Liver (tissue), 9 donors: Measurements from ENCODE around the gene CSTPP1. TPM values are rescaled to one million over a fixed set of nuclear protein-coding genes. Genes with fewer than 3 reads are reported as not detected.

Experiments
- DNase-seq: peaks from one replicate; pipeline ENCODE4 v3.0.0-alpha.2; 2017; ENCODE audit warnings: low spot score
- H3K27ac ChIP-seq, 2 donors: one replicate each; pipeline ENCODE4 v1.7.0; 2013; ENCODE audit warnings: inconsistent platforms in 2 of 2, low read length in 2 of 2, control low read depth in 1 of 2, low read depth in 1 of 2, mild to moderate bottlenecking in 1 of 2
- H3K27me3 ChIP-seq, 4 donors: one replicate each; pipeline versions ENCODE4 v1.6.1 to v1.7.0; 2013; ENCODE audit warnings: low read length in 3 of 4, inconsistent platforms in 1 of 4, mild to moderate bottlenecking in 1 of 4, moderate library complexity in 1 of 4; ENCODE audit not compliant: control insufficient read depth in 4 of 4, insufficient read depth in 4 of 4
- H3K36me3 ChIP-seq, 4 donors: one replicate each; pipeline versions ENCODE4 v1.6.1 to v1.7.0; 2013; ENCODE audit warnings: low read length in 3 of 4, mild to moderate bottlenecking in 3 of 4, low read depth in 1 of 4, moderate library complexity in 1 of 4; ENCODE audit not compliant: control insufficient read depth in 4 of 4, insufficient read depth in 3 of 4
- H3K4me1 ChIP-seq, 4 donors: one replicate each; pipeline versions ENCODE4 v1.6.1 to v1.7.0; 2013; ENCODE audit warnings: low read length in 3 of 4, mild to moderate bottlenecking in 3 of 4, moderate library complexity in 1 of 4; ENCODE audit not compliant: control insufficient read depth in 4 of 4, insufficient read depth in 4 of 4
- H3K4me3 ChIP-seq, 3 donors: one replicate each; pipeline versions ENCODE4 v1.6.1 to v1.7.0; 2013; ENCODE audit warnings: low read length in 3 of 3, control low read depth in 1 of 3, low read depth in 1 of 3, mild to moderate bottlenecking in 1 of 3
- H3K9ac ChIP-seq, 2 donors: one replicate each; pipeline ENCODE4 v1.7.0; 2013; ENCODE audit warnings: low read length in 2 of 2, mild to moderate bottlenecking in 2 of 2, moderate library complexity in 2 of 2, control low read depth in 1 of 2, low read depth in 1 of 2
- H3K9me3 ChIP-seq, 4 donors: one replicate each; pipeline versions ENCODE4 v1.6.1 to v1.7.0; 2013; ENCODE audit warnings: low read length in 3 of 4; ENCODE audit not compliant: control insufficient read depth in 4 of 4
- ATF3 ChIP-seq: IDR thresholded peaks from 2 replicates; pipeline ENCODE4 v1.6.1; 2016; ENCODE audit warnings: antibody characterized with exemption
- CTCF ChIP-seq: fragments of 150-350 bp; IDR thresholded peaks from 2 replicates; pipeline ENCODE4 v1.5.1; 2017; ENCODE audit warnings: improper control_type of control experiment, low read depth, low read length; ENCODE audit not compliant: missing input control
- EGR1 ChIP-seq, 2 donors: IDR thresholded peaks; 2 replicates each; pipeline ENCODE4 v1.6.1; 2016 to 2018; ENCODE audit warnings: antibody characterized with exemption in 2 of 2, low read depth in 2 of 2
- FOXA1 ChIP-seq: IDR thresholded peaks from 2 replicates; pipeline ENCODE4 v1.6.1; 2016; ENCODE audit warnings: antibody characterized with exemption
- FOXA2 ChIP-seq: IDR thresholded peaks from 2 replicates; pipeline ENCODE4 v1.6.1; 2016; ENCODE audit warnings: antibody characterized with exemption
- GABPA ChIP-seq, 2 donors: IDR thresholded peaks in 1 of 2; conservative IDR thresholded peaks in 1 of 2; 2 replicates each; pipeline ENCODE4 v1.6.1; 2016; ENCODE audit warnings: antibody characterized with exemption in 2 of 2, mild to moderate bottlenecking in 1 of 2, moderate library complexity in 1 of 2
- HNF4A ChIP-seq, 2 donors: conservative IDR thresholded peaks; 2 replicates each; pipeline ENCODE4 v1.6.1; 2016; ENCODE audit warnings: antibody characterized with exemption in 2 of 2, mild to moderate bottlenecking in 2 of 2
- HNF4G ChIP-seq: IDR thresholded peaks from 2 replicates; pipeline ENCODE4 v1.6.1; 2016; ENCODE audit warnings: antibody characterized with exemption
- JUND ChIP-seq, 2 donors: IDR thresholded peaks; 2 replicates each; pipeline ENCODE4 v1.6.1; 2016; ENCODE audit warnings: antibody characterized with exemption in 2 of 2
- MAX ChIP-seq: IDR thresholded peaks from 2 replicates; pipeline ENCODE4 v1.6.1; 2016; ENCODE audit warnings: antibody characterized with exemption
- NR2F2 ChIP-seq: IDR thresholded peaks from 2 replicates; pipeline ENCODE4 v1.6.1; 2016; ENCODE audit warnings: antibody characterized with exemption
- RAD21 ChIP-seq, 2 donors: IDR thresholded peaks; 2 replicates each; pipeline ENCODE4 v1.6.1; 2016; ENCODE audit warnings: antibody characterized with exemption in 2 of 2, mild to moderate bottlenecking in 2 of 2
- REST ChIP-seq: IDR thresholded peaks from 2 replicates; pipeline ENCODE4 v1.6.1; 2016; ENCODE audit warnings: antibody characterized with exemption, mild to moderate bottlenecking
- RXRA ChIP-seq, 2 donors: IDR thresholded peaks; 2 replicates each; pipeline ENCODE4 v1.6.1; 2017 to 2018; ENCODE audit warnings: antibody characterized with exemption in 2 of 2, mild to moderate bottlenecking in 1 of 2
- SP1 ChIP-seq: IDR thresholded peaks from 2 replicates; pipeline ENCODE4 v1.6.1; 2018; ENCODE audit warnings: antibody characterized with exemption, mild to moderate bottlenecking
- TAF1 ChIP-seq: conservative IDR thresholded peaks from 2 replicates; pipeline ENCODE4 v1.6.1; 2016; ENCODE audit warnings: antibody characterized with exemption, mild to moderate bottlenecking
- YY1 ChIP-seq: IDR thresholded peaks from 2 replicates; pipeline ENCODE4 v1.6.1; 2016; ENCODE audit warnings: antibody characterized with exemption, mild to moderate bottlenecking
- WGBS: extraction: QIAGEN DNeasy Blood & Tissue Kit; methylation state at CpG from one replicate; pipeline ENCODE4 v1.1.7; 2013; 5-methylcytosine and 5-hydroxymethylcytosine counted together
- polyA plus RNA-seq, 2 donors: library from polyadenylated mRNA; stranded (reverse) in 1 of 2; unstranded in 1 of 2; fragments of 200-250 nt in 1 of 2; fragments of >200 nt in 1 of 2; fragmentation: Nextera tagmentation in 1 of 2; extraction: Ambion mirVana in 1 of 2; gene quantifications; one replicate each; pipeline versions ENCODE4 v1.2.1 to v1.2.3, GENCODE V29; 2013 to 2015
- total RNA-seq, 2 donors: library from RNA; depleted of rRNA; stranded (reverse); fragments of >200 nt; gene quantifications; one replicate each; pipeline ENCODE4 v1.2.3, GENCODE V29; 2014
- donor health status: healthy.
- donor health status: healthy.
- donor health status: healthy.
- donor health status: healthy.
- donor health status: healthy.

The CSTPP1 gene
- total and polyA plus RNA-seq, 4 donors = 5.4 to 6.6 (median 5.7) TPM

GRCh38 chr11:47061429-47062178, 125.0 kb downstream of the CSTPP1 start:
- no peaks in the 10 kb centered on the region for H3K27me3 ChIP-seq
- peaks cover 0 to 2% (median 0%) of the 10 kb centered on the region in 4 donors for H3K36me3 ChIP-seq
- no peaks in the 10 kb centered on the region for H3K4me1 ChIP-seq
- no peak overlapping the region for H3K9ac ChIP-seq
- H3K27ac ChIP-seq = no peak overlapping the region
- TF ChIP-seq RXRA (IDR thresholded peaks at IDR 0.05) (no peak), TAF1 (no peak), FOXA2 (no peak), NR2F2 (no peak), GABPA (IDR thresholded peaks at IDR 0.05 in 1 of 2, conservative IDR thresholded peaks at IDR 0.05 in 1 of 2) (no peak), FOXA1 (no peak), MAX (no peak), JUND (IDR thresholded peaks at IDR 0.05) (no peak), HNF4G (no peak), REST (no peak), HNF4A (conservative IDR thresholded peaks at IDR 0.05) (no peak), EGR1 (IDR thresholded peaks at IDR 0.05; ENCODE audit: low read depth in 2 of 2) (no peak), CTCF (no peak), SP1 (no peak), YY1 (no peak), RAD21 (IDR thresholded peaks at IDR 0.05) (no peak), ATF3 (no peak)
- DNase-seq = no peak
- H3K4me3 ChIP-seq = no peak overlapping the region
- peaks cover 0 to 2% (median 0%) of the 10 kb centered on the region in 4 donors for H3K9me3 ChIP-seq
- WGBS = 92% methylated on average over 3 of the region's 3 CpGs

GRCh38 chr11:47062736-47063135, 126.2 kb downstream of the CSTPP1 start:
- TF ChIP-seq NR2F2 (no peak), SP1 (no peak), FOXA1 (no peak), JUND (IDR thresholded peaks at IDR 0.05) (no peak), HNF4G (no peak)
- Histone ChIP-seq H3K4me1 (no peaks in the 10 kb centered on the region), H3K9me3 (peaks cover 0 to 2% (median 0%) of the 10 kb centered on the region in 4 donors), H3K4me3 (no peak overlapping the region), H3K36me3 (peaks cover 0 to 2% (median 0%) of the 10 kb centered on the region in 4 donors), H3K27me3 (no peaks in the 10 kb centered on the region), H3K9ac (no peak overlapping the region), H3K27ac (no peak overlapping the region)
- WGBS = 97% methylated on average over 2 of the region's 2 CpGs
- DNase-seq = no peak
